ENCODE data around the gene LRRC45. TPM values are rescaled to one million over a fixed set of nuclear protein-coding genes. Genes with fewer than 3 reads are reported as not detected.
A peak's percentile ranks its signal among the peaks of the same experiment; 100 is the strongest.

The LRRC45 gene
- total RNA-seq, 2 donors from 2014 or later, result 16.6 to 60.0 TPM

- peak overlapping the region; percentile 47 for H3K27ac ChIP-seq
- H3K4me1 ChIP-seq, result peaks cover 8% of the 10 kb centered on the region
- no peak for DNase-seq
- TF ChIP-seq, protein P1, sequence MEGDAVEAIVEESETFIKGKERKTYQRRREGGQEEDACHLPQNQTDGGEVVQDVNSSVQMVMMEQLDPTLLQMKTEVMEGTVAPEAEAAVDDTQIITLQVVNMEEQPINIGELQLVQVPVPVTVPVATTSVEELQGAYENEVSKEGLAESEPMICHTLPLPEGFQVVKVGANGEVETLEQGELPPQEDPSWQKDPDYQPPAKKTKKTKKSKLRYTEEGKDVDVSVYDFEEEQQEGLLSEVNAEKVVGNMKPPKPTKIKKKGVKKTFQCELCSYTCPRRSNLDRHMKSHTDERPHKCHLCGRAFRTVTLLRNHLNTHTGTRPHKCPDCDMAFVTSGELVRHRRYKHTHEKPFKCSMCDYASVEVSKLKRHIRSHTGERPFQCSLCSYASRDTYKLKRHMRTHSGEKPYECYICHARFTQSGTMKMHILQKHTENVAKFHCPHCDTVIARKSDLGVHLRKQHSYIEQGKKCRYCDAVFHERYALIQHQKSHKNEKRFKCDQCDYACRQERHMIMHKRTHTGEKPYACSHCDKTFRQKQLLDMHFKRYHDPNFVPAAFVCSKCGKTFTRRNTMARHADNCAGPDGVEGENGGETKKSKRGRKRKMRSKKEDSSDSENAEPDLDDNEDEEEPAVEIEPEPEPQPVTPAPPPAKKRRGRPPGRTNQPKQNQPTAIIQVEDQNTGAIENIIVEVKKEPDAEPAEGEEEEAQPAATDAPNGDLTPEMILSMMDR (IDR thresholded peaks at IDR 0.05), result no peak
- intact Hi-C loops (cut with DNase I), result no loop called here
- H3K27me3 ChIP-seq, result no peaks in the 10 kb centered on the region
- peaks cover 10% of the 10 kb centered on the region for H3K36me3 ChIP-seq
- H3K9ac ChIP-seq (ENCODE audit: low read depth in 2 of 2, low read length in 2 of 2), result peak overlapping the region; percentile 72 to 92
- H3K9me3 ChIP-seq, result no peaks in the 10 kb centered on the region
- peak overlapping the region; percentile 98 for H3K4me3 ChIP-seq
Measured at GRCh38 chr17:82065193-82065637, 42.1 kb downstream of the LRRC45 start.

GRCh38 chr17:82065638-82066303 lies 42.7 kb downstream of the LRRC45 start, which contains the start of gene DUS1L:
Gene DUS1L, minus strand, starts transcription at chr17:82065804. Its CDS starts 745 bp downstream, at chr17:82065059.
- intact Hi-C loops (cut with DNase I), result no loop called here

DNA sequence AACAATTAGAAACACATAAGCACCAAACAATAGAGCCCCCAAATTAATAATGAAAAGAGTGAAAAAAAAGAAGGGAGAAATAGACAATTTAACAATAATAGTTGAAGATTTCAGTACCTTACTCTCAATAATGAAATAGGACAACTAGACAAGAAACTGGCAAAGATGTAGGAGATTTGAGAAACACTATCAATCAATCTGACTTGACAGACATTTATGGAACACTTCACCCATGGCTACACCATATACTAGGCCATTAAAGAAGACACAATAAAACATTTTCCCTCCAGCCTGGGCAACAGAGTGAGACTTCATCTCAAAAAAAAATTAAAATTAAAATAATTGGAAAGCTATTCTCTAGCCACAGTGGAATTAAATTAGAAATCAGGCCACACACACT lies 47.5 kb downstream of the LRRC45 start:
- Histone ChIP-seq H3K27ac (no peak overlapping the region), H3K27me3 (no peaks in the 10 kb centered on the region), H3K9ac (ENCODE audit: low read depth in 2 of 2, low read length in 2 of 2) (no peak overlapping the region), H3K4me3 (no peak overlapping the region), H3K4me1 (no peaks in the 10 kb centered on the region), H3K9me3 (no peaks in the 10 kb centered on the region), H3K36me3 (no peaks in the 10 kb centered on the region)
- intact Hi-C loops (cut with DNase I), result no loop called here
- TF ChIP-seq, protein P1 (IDR thresholded peaks at IDR 0.05), result no peak
- DNase-seq, result no peak

More at GRCh38 chr17:82065638-82066303, 42.7 kb downstream of the LRRC45 start, which contains the start of gene DUS1L:
- Histone ChIP-seq H3K27me3 (no peaks in the 10 kb centered on the region), H3K27ac (peak within 1 kb of the TSS; percentile 72), H3K4me1 (peaks cover 8% of the 10 kb centered on the region), H3K36me3 (peaks cover 5% of the 10 kb centered on the region), H3K4me3 (peak within 1 kb of the TSS; percentile 98), H3K9ac (ENCODE audit: low read depth in 2 of 2, low read length in 2 of 2) (peak within 1 kb of the TSS; percentile 72 to 92), H3K9me3 (no peaks in the 10 kb centered on the region)
- DNase-seq, result peak; percentile 52
- TF ChIP-seq, protein P1 (IDR thresholded peaks at IDR 0.05), result no peak

GRCh38 chr17:82072827-82073226 lies 49.7 kb downstream of the LRRC45 start:
- H3K9ac ChIP-seq (ENCODE audit: low read depth in 2 of 2, low read length in 2 of 2), result no peak overlapping the region
- H3K36me3 ChIP-seq, result no peaks in the 10 kb centered on the region
- no peak overlapping the region for H3K4me3 ChIP-seq
- DNase-seq, result peak; percentile 56
- TF ChIP-seq, protein P1 (IDR thresholded peaks at IDR 0.05), result no peak
- intact Hi-C loops (cut with DNase I), result no loop called here
- H3K9me3 ChIP-seq, result no peaks in the 10 kb centered on the region
- peak overlapping the region; percentile 66 for H3K27ac ChIP-seq
- H3K27me3 ChIP-seq, result no peaks in the 10 kb centered on the region
- no peaks in the 10 kb centered on the region for H3K4me1 ChIP-seq

DNA sequence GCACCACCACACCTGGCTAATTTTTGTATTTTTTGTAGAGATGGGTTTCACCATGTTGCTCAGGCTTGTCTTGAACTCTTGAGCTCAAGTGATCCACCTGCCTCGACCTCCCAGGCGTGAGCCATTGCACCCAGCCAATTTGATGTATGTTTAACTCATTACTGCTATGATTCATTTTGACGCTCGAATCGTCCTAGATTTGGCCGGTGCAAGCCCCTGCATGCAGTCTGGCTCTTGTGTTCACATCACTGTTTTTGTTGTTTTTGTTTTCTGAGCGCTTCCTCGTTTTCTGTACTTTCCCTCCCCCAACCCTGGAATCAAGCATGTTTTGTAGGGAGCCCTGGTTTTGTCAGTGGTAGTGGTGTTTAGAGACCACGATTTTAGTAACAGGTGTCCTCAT lies 50.3 kb downstream of the LRRC45 start:
- peak overlapping the region; percentile 66 for H3K27ac ChIP-seq
- TF ChIP-seq, protein P1 (IDR thresholded peaks at IDR 0.05), result no peak
- H3K9me3 ChIP-seq, result no peaks in the 10 kb centered on the region
- no peaks in the 10 kb centered on the region for H3K36me3 ChIP-seq
- H3K27me3 ChIP-seq, result no peaks in the 10 kb centered on the region
- no peaks in the 10 kb centered on the region for H3K4me1 ChIP-seq
- intact Hi-C loops (cut with DNase I), result no loop called here
- no peak overlapping the region for H3K4me3 ChIP-seq
- no peak overlapping the region for H3K9ac ChIP-seq (ENCODE audit: low read depth in 2 of 2, low read length in 2 of 2)
- DNase-seq, result no peak
